ENCODE data around the gene RNU1-3. TPM values are rescaled to one million over a fixed set of nuclear protein-coding genes. Genes with fewer than 3 reads are reported as not detected.
A peak's percentile ranks its signal among the peaks of the same experiment; 100 is the strongest.
"Not testable (repeated sequence)": the region's sequence is repeated elsewhere in the genome, so short reads cannot be mapped to it uniquely, and the experiment has no call there.

RNU1-3 gene
- total RNA-seq, 1 donor from 2014 or later, result 3,042 TPM

GRCh38 chr1:16628361-16629111 lies 38.2 kb downstream of the RNU1-3 start:
- Mint-ChIP-seq H3K4me1 (no peaks in the 10 kb centered on the region), H3K36me3 (ENCODE audit: low read depth) (peaks cover 22% of the 10 kb centered on the region), H3K9me3 (no peaks in the 10 kb centered on the region), H3K27me3 (ENCODE audit: low read depth) (no peaks in the 10 kb centered on the region), H3K27ac (ENCODE audit: unreplicated experiment) (peak overlapping the region; percentile 40), H3K4me3 (no peak overlapping the region)
- DNase-seq (ENCODE audit: low read depth, low spot score), result no peak
- TF ChIP-seq, protein P1, sequence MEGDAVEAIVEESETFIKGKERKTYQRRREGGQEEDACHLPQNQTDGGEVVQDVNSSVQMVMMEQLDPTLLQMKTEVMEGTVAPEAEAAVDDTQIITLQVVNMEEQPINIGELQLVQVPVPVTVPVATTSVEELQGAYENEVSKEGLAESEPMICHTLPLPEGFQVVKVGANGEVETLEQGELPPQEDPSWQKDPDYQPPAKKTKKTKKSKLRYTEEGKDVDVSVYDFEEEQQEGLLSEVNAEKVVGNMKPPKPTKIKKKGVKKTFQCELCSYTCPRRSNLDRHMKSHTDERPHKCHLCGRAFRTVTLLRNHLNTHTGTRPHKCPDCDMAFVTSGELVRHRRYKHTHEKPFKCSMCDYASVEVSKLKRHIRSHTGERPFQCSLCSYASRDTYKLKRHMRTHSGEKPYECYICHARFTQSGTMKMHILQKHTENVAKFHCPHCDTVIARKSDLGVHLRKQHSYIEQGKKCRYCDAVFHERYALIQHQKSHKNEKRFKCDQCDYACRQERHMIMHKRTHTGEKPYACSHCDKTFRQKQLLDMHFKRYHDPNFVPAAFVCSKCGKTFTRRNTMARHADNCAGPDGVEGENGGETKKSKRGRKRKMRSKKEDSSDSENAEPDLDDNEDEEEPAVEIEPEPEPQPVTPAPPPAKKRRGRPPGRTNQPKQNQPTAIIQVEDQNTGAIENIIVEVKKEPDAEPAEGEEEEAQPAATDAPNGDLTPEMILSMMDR (conservative IDR thresholded peaks at IDR 0.05), result no peak

DNA sequence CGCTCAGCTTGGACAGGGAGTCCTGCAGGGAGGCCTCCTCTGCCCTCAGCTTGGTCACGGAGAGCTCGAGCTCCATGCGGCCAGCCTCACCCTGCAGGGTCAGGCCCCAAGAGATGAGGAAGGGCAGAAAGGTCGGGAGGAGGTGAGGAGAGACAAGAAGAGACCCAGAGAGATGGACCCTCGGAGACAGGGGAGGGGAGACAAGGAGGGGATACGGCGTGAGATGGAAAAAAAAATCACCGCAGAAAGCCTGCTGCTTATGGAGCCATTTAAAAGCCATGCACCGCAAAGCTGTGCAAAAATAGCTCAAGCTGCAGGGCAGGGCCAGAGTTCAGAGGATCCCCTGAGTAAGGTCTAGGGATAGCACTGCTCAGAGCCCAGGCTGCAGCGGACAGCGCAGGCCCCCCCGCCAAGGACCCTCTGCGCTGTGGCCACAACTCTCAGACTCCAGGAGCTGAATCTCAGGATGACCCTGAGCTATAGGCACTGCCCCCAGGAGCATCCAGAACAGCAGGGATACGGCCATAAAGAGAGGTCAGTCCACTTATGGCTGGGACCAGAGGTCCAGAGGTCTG lies 40.3 kb downstream of the RNU1-3 start:
- not testable (repeated sequence) for H3K4me3 Mint-ChIP-seq; H3K9me3 Mint-ChIP-seq; DNase-seq (ENCODE audit: low read depth, low spot score); H3K27me3 Mint-ChIP-seq (ENCODE audit: low read depth); H3K4me1 Mint-ChIP-seq; H3K27ac Mint-ChIP-seq (ENCODE audit: unreplicated experiment)
- H3K36me3 Mint-ChIP-seq (ENCODE audit: low read depth), result peaks cover 19% of the 10 kb centered on the region

DNA sequence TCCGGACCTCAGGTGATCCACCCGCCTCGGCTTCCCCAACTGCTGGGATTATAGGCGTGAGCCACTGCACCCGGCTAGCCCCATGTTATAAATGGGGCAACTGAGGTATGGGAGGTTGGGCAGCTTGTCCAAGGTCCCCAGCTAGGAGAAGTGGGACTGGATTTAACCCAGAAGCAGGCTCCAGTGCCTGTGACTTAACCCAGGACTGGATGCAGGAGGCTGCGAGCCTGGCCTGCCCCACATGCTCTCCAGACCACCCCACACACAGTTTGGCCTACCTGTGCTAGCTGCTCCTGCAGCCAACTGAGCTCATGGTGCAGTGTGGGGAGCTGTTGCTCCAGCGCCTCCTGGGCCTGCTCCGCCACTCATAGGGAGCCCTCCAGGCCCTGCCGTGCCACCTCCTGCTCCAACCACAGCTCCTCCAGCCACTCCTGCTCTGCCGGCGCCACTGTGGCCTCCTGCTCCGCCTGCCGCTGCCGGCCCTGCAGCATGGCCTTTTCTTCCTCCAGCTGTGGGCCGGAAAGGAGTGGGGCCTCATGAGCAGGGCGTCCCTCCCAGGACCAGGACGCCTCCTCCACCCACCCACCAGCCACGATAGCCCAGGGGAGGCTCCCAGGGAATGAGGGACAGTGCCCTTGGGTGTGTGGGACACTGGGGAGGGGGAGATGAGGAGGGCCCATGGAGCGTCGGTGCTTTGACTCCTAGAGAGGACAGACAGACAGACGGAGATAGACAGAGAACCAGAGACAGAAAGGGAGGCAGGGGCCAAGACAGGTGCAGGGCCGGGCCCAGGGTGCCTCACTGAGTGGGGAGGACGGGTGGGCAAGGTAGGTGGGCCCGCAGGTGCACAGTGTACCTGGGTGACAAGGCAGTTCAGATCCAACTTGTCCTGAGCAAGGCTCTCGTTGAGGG lies 41.0 kb downstream of the RNU1-3 start:
- Mint-ChIP-seq H3K4me1 (no peaks in the 10 kb centered on the region), H3K4me3 (no peak overlapping the region), H3K36me3 (ENCODE audit: low read depth) (peaks cover 19% of the 10 kb centered on the region), H3K27me3 (ENCODE audit: low read depth) (no peaks in the 10 kb centered on the region), H3K27ac (ENCODE audit: unreplicated experiment) (peak overlapping the region; percentile 8), H3K9me3 (no peaks in the 10 kb centered on the region)
- DNase-seq (ENCODE audit: low read depth, low spot score), result no peak
- TF ChIP-seq, protein P1 (conservative IDR thresholded peaks at IDR 0.05), result no peak

DNA sequence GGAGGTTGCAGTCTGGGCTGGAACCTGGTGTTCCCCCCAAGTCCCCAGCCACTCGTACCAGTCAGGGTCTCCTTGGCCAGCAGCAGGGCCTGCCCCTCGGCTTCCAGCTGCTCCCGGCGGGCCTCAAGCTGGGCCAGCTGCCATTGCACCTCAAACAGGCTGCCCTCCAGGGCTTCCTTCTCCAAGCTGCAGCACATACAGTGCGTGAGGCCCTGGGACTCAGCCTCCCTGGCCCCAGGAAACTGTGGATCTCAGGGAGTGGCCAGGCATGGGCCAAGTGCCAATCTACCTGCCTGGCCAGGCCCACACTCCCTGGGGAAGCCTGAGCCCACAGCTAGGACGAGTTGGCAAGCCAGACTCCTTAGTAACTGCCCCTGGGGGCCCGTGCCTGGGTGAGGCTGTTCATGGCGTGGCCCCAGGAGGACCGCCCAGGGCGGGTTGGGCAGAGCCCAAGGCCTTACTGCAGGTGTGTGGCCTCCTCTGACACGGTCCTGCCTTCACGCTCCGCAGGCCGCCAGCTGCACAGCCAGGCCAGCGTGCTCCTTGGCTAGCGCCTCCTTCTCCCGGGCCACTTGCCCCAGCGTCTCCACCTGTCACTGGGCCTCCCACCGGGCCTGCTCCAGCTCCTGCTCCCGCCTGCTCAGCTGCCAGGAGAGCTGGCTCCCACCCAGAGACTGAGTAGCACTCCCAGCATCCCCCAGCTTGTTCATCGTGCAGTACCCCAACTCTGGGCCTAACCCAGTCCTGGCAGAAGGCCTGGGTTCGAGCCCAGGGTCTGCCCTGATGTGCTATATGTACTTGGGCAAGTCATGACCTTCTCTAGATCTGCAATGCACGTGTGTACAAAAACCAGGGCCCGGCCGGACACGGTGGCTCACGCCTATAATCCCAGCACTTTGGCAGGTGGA lies 42.7 kb downstream of the RNU1-3 start:
- not testable (repeated sequence) for H3K27ac Mint-ChIP-seq (ENCODE audit: unreplicated experiment); H3K27me3 Mint-ChIP-seq (ENCODE audit: low read depth); H3K4me3 Mint-ChIP-seq

DNA sequence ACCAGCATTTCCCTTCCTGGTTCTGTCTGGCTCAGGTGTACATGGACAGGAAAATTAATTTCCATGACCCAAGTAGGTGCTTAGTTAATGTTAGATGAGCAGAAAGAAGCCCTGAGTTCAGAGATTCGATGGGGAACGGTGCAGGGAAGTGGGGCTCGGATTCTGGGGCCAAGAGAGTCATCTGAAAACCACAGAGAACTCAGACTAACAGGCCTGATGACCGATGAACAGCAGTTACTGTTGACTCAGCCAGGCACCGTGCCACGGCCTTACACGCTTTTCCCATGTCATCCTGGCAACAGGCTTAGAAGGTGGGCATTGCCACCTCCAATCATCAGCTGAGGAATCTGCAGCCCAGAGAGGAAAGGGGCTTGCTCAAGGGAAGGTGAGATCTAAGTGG lies 43.4 kb downstream of the RNU1-3 start:
- H3K27ac Mint-ChIP-seq (ENCODE audit: unreplicated experiment); H3K4me1 Mint-ChIP-seq; H3K27me3 Mint-ChIP-seq (ENCODE audit: low read depth); H3K36me3 Mint-ChIP-seq (ENCODE audit: low read depth); H3K9me3 Mint-ChIP-seq; H3K4me3 Mint-ChIP-seq; DNase-seq (ENCODE audit: low read depth, low spot score): not testable (repeated sequence)

More for the DNA sequence above, 42.7 kb downstream of the RNU1-3 start:
- DNase-seq (ENCODE audit: low read depth, low spot score); H3K4me1 Mint-ChIP-seq; H3K36me3 Mint-ChIP-seq (ENCODE audit: low read depth); H3K9me3 Mint-ChIP-seq: not testable (repeated sequence)

DNA sequence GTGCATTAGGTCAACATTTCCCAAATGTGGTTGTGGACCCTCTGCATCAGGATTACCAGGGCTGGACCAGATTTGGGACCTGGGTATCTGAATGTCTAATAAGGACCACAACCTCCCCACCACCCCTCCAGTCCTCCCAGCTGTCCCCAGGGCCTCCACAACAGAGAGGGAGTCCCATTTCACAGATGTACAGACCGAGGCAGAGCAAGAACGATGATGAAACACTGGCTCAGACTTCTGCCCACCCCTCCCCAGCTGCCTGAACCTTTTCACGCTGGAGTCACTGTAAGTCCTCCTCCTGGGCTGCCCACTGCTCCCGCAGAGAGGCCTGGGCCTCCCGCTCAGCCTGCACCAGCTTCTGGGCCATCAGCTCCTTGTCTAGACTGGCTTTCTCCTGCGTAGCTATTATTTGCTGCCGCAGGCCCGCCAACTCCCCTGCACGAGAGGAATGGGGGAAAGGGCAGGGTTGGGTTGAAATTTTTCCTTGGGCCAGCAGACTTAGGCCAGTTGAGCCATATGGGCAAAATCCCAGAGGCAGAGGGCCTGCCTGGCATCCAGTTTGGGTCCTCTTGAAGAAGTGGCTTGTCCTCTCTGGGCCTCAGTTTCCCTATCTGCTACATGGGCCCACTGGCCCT lies 45.0 kb downstream of the RNU1-3 start:
- not testable (repeated sequence) for H3K9me3 Mint-ChIP-seq; H3K4me3 Mint-ChIP-seq; H3K36me3 Mint-ChIP-seq (ENCODE audit: low read depth); H3K27me3 Mint-ChIP-seq (ENCODE audit: low read depth); H3K27ac Mint-ChIP-seq (ENCODE audit: unreplicated experiment); DNase-seq (ENCODE audit: low read depth, low spot score); H3K4me1 Mint-ChIP-seq

Data from neural crest cell (in vitro differentiated cells).